ENCODE measurements around the gene PIF1. TPM values are rescaled to one million over a fixed set of nuclear protein-coding genes. Genes with fewer than 3 reads are reported as not detected.
A peak's percentile ranks its signal among the peaks of the same experiment; 100 is the strongest.

Gene PIF1
- polyA plus RNA-seq (2014; cell fraction: cytosol; rRNA removed), result 62.6 and 88.5 TPM in 2 replicates
- 274 and 284 TPM in 2 replicates for polyA plus RNA-seq (2014; cell fraction: nucleus; rRNA removed)

GRCh38 chr15:64825431-64826294 is at the start of gene PIF1:
Gene PIF1 (minus strand): TSS chr15:64825647. CDS start chr15:64824335, 1,312 bp downstream.
- peak; percentile 99 for DNase-seq (ENCODE audit: low spot score)

GRCh38 chr15:64870353-64870752 is 44.9 kb upstream of the PIF1 start:
- no peak for DNase-seq (ENCODE audit: low spot score)

GRCh38 chr15:64869501-64869900 is 44.1 kb upstream of the PIF1 start:
- DNase-seq (ENCODE audit: low spot score), result no peak

- no peak for DNase-seq (ENCODE audit: low spot score)
Measured at GRCh38 chr15:64865998-64866520, 40.6 kb upstream of the PIF1 start.

GRCh38 chr15:64865126-64865997 is 39.9 kb upstream of the PIF1 start:
- no peak for DNase-seq (ENCODE audit: low spot score)

GRCh38 chr15:64864068-64864467 is 38.6 kb upstream of the PIF1 start:
- DNase-seq (ENCODE audit: low spot score), result no peak

GRCh38 chr15:64862408-64862807 is 37.0 kb upstream of the PIF1 start:
- no peak for DNase-seq (ENCODE audit: low spot score)

GRCh38 chr15:64861960-64862359 is 36.5 kb upstream of the PIF1 start:
- DNase-seq (ENCODE audit: low spot score), result no peak

- DNase-seq (ENCODE audit: low spot score), result no peak
Measured at GRCh38 chr15:64861331-64861730, 35.9 kb upstream of the PIF1 start.

- DNase-seq (ENCODE audit: low spot score), result no peak
Measured at GRCh38 chr15:64859226-64859625, 33.8 kb upstream of the PIF1 start.

GRCh38 chr15:64858021-64858575 is 32.7 kb upstream of the PIF1 start:
- no peak for DNase-seq (ENCODE audit: low spot score)

GRCh38 chr15:64857421-64857820 is 32.0 kb upstream of the PIF1 start:
- DNase-seq (ENCODE audit: low spot score), result no peak

- peak; percentile 92 for DNase-seq (ENCODE audit: low spot score)
Measured at GRCh38 chr15:64856429-64857145, 31.1 kb upstream of the PIF1 start.

GRCh38 chr15:64855205-64855975 is 29.9 kb upstream of the PIF1 start:
- no peak for DNase-seq (ENCODE audit: low spot score)

- DNase-seq (ENCODE audit: low spot score), result no peak
Measured at GRCh38 chr15:64854526-64854925, 29.1 kb upstream of the PIF1 start.

GRCh38 chr15:64854041-64854440 is 28.6 kb upstream of the PIF1 start:
- DNase-seq (ENCODE audit: low spot score), result no peak

GRCh38 chr15:64851503-64851840 is 26.0 kb upstream of the PIF1 start:
- DNase-seq (ENCODE audit: low spot score), result no peak

GRCh38 chr15:64850778-64851502 is 25.5 kb upstream of the PIF1 start:
- DNase-seq (ENCODE audit: low spot score), result no peak

- no peak for DNase-seq (ENCODE audit: low spot score)
Measured at GRCh38 chr15:64847876-64848716, 22.6 kb upstream of the PIF1 start.

Measured in SK-N-DZ (cell line).